GM19452 (cell line): ENCODE measurements around the gene NCMAP.

ENCODE experiments used
- ATAC-seq: cut with Tn5 transposase; IDR thresholded peaks from one replicate; pipeline ENCODE4 v1.9.1; 2021; ENCODE audit not compliant: unreplicated experiment

NCMAP gene

DNA sequence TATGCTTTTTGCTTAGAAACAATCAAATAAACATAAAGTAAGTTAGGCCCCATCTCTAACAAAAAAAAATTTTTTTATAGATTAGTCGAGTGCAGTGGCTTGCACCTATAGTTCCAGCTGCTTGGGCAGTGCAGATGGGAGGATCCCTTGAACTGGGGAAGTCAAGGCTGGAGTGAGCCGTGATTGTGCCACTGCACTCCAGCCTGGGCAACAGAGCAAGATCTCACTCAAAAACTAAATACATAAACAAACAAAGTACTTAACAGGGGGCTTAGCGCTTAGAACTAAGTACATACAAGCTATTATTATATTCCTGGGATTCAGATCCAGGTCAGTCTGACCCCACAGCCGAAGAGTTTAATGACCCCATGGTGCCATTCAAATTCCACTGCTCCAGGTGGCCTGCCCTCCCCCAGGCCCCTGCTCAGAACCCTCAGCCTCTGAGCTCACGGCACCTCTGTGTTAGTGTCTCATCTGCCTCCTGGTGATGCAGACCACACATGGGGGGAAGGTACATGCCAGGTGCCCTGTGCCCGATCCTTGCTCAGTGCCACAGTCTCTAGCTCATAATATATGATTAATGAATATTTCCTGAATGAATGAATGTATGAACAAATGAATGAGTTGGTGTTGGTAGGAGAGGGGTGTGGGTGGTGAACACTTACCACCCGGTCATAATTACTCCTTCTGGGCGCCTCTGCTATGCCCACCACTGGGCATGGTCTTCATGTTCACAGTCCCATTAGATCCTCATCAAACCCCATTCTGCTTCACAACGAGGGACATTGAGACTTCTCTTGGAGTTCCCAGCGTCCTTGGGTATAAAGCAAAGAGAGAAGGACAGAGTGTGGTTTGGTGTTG, 14.6 kb downstream of the NCMAP start:
- ATAC-seq, result no peak

DNA sequence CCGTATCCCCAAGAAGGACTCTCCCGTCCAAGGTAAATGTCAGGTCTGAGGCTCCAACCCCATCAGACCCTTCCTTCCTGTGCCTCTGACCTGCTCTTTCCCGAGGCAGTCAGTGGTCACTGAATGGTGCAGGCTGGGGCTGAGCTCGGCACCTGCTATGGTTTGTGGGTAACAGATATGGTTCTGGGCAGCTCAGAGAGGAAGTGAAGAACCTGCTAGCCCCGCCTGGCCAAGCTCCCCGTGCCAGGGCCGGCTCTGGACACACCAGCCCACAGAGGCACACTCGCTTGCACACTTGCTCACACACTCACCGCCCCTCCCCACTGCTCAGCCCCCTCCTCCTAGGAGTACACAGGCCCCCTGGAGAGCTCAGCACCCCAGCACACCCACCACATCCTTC, 16.4 kb downstream of the NCMAP start:
- no peak for ATAC-seq

DNA sequence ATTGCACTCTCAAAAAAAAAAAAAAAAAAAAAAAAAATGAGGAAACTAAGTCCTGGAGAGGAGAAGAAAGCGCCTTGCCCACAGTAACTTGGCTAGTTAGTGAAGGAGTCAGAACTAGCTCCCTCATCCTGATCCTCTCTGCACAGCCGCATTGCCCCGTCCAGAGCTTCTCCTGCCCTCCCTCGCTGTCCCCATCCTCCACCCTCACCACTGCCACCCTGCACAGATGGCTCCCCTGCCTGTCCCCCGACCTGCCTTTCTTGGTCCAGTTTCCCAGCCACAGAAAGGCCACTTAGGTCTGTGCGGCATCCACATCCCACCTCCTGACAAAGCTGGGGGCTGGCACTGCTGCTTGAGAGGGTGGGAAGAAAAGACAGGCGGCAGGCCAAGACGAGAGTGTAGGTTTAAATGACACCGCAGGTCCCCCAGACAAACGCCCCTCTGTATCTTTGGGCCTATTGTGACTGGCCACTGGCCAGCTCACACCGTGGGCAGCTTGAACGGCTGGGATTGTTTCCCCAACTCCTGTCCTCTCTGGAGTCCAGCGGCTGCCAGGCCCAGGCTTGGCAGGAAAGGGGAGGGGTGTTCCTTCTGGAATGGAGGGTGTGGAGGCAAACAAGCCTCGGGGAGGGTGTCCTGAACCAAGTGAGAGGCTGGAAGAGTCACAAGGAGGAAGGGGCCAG, 20.2 kb downstream of the NCMAP start:
- no peak for ATAC-seq

DNA sequence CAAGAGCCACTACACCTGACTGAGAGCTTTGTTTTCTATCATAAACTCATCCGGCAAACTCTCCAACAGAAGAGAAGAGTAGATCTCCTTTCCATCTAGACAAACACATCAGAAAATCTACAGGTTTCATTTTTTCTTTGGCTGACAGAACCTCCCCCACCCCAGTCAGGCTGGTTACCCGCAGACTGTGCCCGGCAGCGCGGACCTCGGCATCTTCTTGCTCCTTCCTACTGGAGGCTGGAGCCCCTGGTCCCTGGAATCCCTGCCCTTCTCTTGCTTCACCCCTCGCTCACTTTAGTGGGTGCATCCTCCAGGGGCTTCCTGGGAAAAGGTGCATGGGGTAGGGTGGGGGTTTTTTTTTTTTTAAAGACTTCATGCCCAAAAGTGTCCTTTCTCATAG, 23.0 kb downstream of the NCMAP start:
- no peak for ATAC-seq

DNA sequence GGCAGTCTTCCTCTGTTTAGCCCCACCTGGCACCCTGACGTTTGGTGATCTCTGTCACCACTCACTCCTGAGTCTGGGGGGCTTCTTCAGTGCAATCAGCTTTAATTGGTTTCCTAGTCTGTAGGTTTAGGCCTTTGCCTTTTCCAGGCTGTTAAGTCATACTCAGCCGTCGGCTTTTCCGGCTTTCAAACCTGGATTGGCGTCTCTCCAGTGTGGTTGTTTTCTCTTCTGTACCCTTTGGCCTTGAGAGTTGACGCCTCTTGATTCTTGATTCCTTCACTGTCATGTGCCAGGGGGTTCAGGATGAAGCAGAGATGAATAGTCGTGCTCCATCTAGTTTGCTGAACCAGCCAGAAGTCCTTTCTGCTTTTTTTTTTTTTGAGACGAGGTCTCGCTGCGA, 24.9 kb downstream of the NCMAP start:
- ATAC-seq, result no peak

DNA sequence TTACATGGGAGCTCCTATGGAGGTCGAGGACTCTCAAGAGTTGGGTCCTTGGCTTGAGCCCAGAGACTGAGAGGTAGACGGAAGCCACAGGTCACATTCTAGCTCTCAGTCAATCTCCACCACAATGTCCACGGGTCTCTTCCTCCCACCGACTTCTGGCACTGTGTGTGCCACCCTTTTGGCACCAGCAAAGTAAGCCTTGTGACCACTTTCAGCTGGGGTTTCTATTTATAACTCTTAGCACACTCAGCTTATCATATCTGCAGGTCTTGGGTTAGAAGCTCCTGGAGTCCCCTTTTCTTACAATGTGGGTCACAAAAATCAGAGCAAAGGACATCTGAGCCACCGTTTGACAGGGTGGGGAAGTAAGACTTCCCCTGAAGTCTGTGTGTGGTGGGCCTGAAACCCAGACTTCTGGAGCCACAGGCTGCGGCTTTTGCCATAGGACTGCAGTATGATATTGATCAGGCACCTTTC, 28.3 kb downstream of the NCMAP start:
- no peak for ATAC-seq

DNA sequence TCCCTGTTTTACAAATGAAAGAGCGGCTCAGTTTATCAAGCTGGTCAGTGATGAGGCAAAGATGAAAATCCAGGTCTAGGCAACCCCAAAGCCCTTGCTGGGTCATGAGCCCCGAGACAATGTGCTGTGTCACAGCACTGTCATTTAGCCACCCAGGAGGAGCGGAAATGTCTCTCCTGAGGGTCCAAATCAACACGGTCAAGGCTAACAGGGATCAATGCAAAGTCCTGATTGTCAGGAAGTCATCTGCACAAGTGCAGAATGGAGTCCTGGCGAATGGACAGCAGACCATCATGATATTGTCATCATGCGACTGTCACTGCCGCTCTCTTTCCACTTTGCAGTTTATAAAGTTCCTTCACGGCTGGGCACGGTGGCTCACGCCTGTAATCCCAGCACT, 30.2 kb downstream of the NCMAP start:
- ATAC-seq, result no peak

DNA sequence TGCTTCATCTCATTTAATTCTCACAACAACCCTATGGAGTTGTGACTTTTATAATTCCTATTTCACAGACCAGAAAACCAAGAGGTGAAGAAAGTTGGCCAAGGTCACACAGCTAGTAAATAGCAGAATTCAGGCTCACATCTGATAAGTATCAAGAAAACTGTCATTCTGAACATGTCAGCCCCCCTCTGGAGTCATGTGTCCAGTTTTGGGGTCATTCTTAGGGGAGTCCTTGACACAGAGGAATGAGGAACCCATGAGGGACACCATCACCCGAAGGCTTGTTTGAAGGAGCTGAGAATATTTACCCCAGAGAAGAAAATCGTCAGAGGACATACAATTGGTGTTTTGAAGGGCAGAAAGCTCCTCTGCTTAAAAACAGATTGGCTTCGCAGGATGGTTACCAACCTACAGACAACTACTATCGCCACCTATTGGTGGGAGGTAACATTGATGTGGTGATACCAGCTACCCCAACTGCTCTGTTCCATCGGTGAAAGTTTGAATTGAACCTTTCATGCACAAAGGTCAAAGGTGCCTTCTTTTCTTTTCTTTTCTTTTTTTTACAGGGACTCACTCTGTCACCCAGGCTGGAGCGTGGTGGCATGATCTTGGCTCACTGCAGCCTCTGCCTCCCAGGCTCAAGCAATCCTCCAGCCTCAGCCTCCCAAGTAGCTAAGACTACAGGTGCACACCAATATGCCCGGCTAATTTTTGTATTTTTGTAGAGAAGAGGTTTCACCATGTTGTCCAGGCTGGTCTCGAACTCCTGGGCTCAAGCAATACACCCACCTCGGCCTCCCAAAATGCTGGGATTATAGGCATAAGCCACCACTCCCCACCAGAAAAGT, 31.3 kb downstream of the NCMAP start:
- no peak for ATAC-seq

DNA sequence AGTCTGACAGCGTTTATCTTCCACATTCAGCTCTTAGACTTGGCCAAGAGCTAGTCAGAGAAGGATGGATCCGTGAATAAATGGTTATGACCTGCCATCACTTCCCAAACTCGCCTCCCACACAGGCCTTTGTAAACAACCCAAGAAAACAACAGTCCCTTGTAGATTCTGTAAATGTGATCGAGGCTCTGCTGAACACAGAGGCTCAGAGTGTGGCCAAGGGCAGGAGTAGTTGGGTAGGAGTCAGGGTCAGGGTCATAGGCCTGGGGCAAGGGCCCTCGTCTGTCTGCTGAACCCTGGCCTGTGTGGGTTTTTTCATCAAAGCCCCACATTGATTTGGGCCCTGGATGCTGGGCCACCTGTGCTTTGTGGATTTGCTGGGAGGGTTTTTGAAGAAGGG, 32.7 kb downstream of the NCMAP start:
- ATAC-seq, result no peak

DNA sequence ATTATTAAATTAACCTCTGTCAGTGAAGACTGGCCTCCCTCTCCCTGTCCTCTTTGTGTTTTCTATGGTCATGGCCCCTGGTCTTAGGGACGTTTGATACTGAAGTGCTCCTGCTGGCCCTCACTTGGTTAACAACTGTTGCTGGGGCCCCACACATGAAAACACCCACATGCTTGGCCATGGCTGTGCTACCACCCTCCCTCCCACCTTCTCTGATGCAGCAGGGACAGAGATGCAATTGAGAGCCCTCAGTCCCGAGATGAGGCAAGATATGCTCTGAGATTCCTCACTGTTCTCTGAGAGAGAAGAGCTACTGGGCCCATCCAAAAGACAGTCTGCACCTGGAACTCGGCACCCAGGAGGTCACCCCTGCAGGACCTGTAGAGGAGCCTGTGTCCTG, 33.3 kb downstream of the NCMAP start:
- no peak for ATAC-seq

DNA sequence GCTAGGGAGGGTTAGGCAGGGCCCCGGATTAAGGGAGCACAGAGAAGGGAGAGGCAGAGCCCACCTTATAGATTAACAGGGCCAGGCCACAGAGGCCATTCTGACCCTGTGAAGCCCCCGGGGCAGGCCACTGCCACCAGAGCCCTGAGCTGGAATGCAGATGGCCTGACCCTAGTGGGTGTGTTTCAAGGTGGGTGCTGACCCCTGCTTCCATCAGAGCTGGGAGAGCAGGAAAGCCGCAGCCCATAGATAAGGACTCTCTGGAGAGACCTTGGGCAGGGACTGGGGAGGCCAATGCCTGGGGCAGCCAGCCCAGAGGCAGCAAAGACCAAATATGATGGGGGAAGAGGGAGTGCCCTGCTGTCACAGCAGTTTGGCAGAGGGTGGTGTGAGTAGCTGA, 35.9 kb downstream of the NCMAP start:
- ATAC-seq, result no peak

DNA sequence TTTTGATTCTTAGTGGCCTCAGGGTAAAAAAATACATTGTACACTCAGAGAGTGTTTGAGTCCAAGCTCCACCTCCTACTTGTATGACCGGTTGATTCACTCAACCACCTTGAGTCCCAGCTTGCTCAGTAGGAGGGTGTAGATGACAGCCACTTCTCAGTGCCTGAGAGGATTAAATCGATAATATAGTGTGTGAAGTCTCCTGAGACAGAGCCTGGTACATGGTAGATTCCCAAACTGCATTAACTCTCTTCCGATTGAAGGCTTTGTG, 38.4 kb downstream of the NCMAP start:
- no peak for ATAC-seq

DNA sequence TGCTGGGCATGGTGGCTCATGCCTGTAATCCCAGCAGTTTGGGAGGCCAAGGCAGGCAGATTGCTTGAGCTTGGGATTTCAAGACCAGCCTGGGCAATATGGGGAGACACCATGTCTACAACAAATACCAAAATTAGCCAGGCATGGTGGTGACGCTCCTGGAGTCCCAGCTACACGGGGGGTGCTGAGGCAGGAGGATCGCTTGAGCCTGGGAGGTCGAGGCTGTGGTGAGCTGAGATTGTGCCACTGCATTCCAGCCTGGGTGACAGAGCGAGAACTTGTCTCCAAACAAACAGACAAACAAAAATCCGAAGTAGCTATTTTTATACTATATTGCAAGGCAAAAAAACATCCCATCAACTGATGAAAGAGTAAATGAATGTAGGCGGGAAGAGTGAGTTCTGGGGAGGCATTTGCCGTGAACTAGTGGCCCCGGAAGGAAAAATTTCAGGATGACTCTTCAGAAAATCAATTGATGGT, 40.6 kb downstream of the NCMAP start:
- no peak for ATAC-seq

DNA sequence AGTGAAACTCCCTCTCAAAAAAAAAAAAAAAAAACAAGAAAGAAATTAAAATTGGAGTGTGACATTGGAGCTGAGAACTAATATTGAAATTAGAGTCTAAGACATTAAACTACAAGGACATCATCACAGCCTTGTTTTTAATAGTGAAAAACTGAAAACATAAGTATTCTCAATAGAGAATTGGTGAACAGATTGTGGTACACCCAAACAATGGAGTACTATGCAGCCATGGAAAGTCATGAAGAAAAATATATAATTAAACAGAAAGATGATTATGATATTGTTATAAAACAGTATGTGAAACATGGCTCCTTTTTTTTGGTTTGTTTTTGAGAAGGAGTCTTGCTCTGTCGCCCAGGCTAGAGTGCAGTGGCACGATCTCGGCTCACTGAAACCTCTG, 43.4 kb downstream of the NCMAP start:
- no peak for ATAC-seq

DNA sequence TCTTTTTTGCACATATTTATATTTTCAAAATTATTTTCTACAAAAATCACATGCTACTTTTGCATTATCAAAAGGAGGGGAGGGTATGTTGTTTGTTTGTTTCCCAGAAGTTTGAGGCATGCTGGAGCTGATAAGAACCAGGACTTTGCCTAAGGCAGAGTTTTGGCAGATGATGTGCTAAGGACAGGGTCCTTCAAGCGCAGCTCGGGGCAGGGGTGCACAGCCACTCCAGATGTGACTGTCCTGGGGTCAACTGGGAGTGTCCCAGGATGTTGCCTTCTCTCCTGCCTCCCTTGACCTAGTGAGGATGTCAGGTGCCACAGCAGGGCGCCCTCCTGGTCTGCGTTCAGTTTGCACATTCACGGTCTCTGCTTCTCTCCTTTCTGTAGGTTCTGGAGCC, 44.7 kb downstream of the NCMAP start:
- ATAC-seq, result no peak

DNA sequence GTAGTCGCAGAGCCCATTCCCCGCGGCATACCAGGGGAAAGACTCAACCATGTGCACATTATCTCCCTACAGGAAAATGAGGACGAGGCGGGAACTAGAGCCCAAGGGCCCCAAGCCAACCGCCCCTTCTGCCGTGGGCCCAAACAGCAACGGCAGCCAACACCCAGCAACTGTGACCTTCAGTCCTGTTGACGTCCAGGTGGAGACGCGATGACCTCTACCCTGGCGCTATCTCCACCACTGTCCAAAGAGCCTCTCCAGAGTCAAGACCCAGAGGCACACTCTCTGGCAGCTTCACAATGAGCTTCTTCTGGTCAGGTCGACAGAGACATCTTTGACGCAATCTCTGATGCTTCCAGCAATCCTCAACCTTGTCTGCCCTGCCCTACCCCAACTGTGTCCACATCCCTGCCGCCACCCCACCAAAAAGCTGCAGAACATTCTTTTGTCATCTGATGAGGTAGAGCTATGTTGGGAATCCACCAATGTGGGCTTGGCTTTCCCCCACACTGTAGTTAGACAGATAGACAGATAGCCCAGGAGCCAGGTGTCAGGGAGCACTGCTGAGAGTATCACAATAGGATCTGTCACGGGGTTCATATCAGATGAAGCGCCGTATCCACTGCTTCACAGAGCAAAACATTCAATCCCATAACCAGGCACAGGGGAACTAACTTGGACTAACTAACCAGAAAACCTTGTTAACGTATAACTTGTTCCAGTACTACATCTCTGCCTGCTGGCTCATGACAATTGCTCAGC, 49.8 kb downstream of the NCMAP start:
- no peak for ATAC-seq

DNA sequence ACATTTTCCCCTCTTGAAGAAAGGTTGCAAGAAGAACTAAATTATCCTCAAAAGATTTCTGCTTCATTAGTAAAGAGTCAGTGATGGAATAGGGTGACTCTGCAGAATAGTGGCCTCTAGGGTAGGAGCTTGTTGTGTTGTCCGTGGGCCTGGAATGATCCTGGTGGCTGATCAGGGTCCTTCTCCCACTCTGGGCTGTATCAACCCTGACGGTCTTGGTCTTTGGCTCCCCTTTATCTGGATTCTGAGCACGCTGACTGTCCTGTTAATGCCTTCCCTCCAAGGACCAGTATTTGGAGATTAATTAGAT, 50.4 kb downstream of the NCMAP start:
- no peak for ATAC-seq

DNA sequence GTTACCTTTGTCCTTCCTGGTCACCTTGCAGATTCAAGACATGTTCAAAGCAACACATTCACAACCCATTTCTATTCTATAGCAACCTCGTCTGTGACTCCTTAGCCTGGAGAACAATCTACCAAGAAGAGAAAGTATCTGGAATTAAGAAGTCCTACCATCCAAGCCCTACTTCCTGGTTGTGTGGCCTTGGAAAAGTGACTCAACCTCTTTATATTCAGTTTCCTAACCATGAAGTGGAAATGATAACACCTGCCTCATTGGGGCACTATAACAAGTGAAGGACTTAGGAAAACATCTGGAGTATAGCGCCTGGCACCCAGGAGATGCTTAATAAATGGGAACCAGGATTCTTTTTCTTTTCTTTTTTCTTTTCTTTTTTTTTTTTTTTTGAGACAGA, 50.7 kb downstream of the NCMAP start:
- ATAC-seq, result no peak

DNA sequence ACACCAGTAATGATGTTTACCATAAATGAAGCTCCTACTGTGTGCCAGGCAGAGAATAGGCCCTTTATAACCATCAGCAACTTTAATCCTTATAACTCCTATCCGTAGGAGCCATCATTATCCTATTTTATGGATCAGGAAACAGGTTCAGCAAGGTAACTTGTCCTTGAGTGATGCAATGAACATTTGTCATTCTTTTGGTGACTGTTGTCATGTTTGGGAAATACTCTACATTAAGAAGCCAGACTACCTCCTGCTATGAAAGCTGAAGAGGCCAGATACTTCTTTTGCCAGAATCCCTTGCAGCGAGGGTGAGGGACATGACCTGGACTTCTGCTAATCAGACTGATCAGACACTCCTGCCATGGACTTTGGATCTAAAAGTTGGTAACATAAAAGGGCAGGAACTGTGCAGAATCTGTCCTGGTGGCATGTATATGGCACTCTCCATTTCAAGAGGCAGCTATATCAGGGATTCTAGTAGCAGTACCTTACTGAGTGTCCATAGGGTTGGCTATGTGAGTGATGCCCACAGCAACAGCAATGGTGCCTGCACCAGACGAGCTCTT, 54.1 kb downstream of the NCMAP start:
- no peak for ATAC-seq

DNA sequence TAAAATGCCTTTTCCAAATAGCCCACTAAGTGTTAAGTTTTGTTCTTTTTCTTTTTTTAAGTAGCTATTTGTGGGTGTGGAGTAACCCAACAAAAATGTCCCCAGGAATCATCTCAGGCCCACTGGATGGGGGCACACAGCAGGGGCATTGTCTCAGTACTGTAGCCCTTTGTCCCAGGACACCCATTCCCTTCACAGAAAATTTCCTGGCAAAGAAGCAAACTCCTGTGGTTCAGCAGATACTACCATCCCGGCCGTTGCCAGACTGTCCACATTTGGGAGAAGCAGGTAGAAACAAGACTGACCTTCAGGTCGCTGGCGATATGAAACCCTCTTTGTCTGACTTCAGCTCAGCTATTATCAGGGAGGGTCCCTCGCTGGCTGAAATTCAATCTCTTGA, 63.5 kb downstream of the NCMAP start:
- ATAC-seq, result no peak

DNA sequence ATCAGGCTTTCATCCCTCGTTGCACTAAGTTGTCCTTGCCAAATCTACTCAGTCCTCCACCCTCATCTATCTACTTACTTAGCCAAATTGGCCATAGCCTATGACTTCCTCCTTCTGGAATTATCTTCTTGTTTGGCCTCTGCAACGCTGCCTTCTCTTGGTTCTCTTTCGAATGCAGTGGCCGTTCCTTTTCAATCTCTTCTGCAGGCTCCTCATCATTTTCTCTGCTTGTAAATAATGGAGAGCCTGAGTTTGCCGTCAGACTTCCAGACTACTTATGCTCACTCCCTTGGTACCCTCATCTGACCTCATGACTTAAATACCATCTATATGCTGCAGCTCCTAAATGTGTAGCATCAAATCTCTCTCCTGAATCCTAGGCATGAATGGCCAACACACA, 64.8 kb downstream of the NCMAP start:
- no peak for ATAC-seq
